Measurements from ENCODE around the gene PGD. TPM values are rescaled to one million over a fixed set of nuclear protein-coding genes. Genes with fewer than 3 reads are reported as not detected.
A peak's percentile ranks its signal among the peaks of the same experiment; 100 is the strongest.

PGD gene
- total and polyA plus RNA-seq, 2 experiments from 2014 or later, result 174 to 305 TPM

DNA sequence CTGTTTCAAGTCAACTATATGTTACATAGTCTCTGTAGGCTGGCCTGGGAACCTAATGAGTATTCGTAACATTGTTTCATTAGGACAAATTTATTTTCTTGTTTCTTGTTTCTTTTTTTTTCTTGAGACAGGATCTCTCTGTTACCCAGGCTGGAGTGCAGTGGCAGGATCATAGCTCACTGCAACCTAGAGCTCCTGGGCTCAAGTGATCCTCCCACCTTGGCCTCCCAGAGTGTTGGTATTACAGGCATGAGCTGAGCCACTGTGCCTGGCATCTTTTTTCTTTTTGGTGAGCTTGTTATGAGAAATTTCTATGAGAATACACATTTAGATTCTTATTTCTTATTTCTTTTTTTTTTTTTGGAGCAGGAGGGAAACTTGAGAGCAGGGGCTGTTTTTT is 38.2 kb downstream of the PGD start:
- H3K4me3 Mint-ChIP-seq, result no peak overlapping the region
- H3K4me3 ChIP-seq, result no peak overlapping the region
- peak overlapping the region; percentile 72 for H3K27ac ChIP-seq (ENCODE audit: low read depth)
- H3K4me1 ChIP-seq (ENCODE audit: insufficient read depth), result no peaks in the 10 kb centered on the region
- ATAC-seq (no peak), DNase-seq (ENCODE audit: low spot score) (no peak)
- no peaks in the 10 kb centered on the region; the same call in 1 of the 2 replicates for H4K20me1 ChIP-seq (replicated peaks; ENCODE audit: insufficient read depth)
- H3K9me2 ChIP-seq (ENCODE audit: insufficient read depth), result no peaks in the 10 kb centered on the region
- no peaks in the 10 kb centered on the region for H3K27me3 ChIP-seq (ENCODE audit: insufficient read depth)
- no peaks in the 10 kb centered on the region for H3F3A ChIP-seq (replicated peaks; ENCODE audit: low read depth)
- H3K4me2 ChIP-seq, result no peak overlapping the region
- no peak overlapping the region for H2AFZ ChIP-seq
- peaks cover 3% of the 10 kb centered on the region for H3K27me3 Mint-ChIP-seq (ENCODE audit: insufficient read depth, low read depth, poor library complexity)
- H3K36me3 ChIP-seq (ENCODE audit: insufficient read depth), result no peaks in the 10 kb centered on the region
- no peaks in the 10 kb centered on the region for H3K9me3 Mint-ChIP-seq
- no peak overlapping the region for H3K27ac Mint-ChIP-seq
- TF ChIP-seq EZH2phosphoT487 (IDR thresholded peaks at IDR 0.05; ENCODE audit: unreplicated experiment) (no peak), NANOG (IDR thresholded peaks at IDR 0.05; ENCODE audit: borderline replicate concordance) (no peak), POLR2AphosphoS5 (IDR thresholded peaks at IDR 0.05; ENCODE audit: low read depth) (no peak), ZNF331 (CRISPR knock-in tag; IDR thresholded peaks at IDR 0.05; ENCODE audit: low read depth) (no peak), ETS1 (IDR thresholded peaks at IDR 0.05) (no peak), CTCF (conservative IDR thresholded peaks at IDR 0.05; ENCODE audit: low read depth in 2 of 2) (no peak), CREB1 (CRISPR knock-in tag; IDR thresholded peaks at IDR 0.05; ENCODE audit: low read depth) (no peak), STAT1 (IDR thresholded peaks at IDR 0.05; ENCODE audit: unreplicated experiment) (no peak), JUNB (IDR thresholded peaks at IDR 0.05; ENCODE audit: unreplicated experiment) (no peak), EZH2 (IDR thresholded peaks at IDR 0.05; ENCODE audit: low read depth, unreplicated experiment) (no peak), REST (IDR thresholded peaks at IDR 0.05; ENCODE audit: unreplicated experiment) (no peak), ZNF114 (CRISPR knock-in tag; IDR thresholded peaks at IDR 0.05) (no peak)
- TF ChIP-seq, protein P1, sequence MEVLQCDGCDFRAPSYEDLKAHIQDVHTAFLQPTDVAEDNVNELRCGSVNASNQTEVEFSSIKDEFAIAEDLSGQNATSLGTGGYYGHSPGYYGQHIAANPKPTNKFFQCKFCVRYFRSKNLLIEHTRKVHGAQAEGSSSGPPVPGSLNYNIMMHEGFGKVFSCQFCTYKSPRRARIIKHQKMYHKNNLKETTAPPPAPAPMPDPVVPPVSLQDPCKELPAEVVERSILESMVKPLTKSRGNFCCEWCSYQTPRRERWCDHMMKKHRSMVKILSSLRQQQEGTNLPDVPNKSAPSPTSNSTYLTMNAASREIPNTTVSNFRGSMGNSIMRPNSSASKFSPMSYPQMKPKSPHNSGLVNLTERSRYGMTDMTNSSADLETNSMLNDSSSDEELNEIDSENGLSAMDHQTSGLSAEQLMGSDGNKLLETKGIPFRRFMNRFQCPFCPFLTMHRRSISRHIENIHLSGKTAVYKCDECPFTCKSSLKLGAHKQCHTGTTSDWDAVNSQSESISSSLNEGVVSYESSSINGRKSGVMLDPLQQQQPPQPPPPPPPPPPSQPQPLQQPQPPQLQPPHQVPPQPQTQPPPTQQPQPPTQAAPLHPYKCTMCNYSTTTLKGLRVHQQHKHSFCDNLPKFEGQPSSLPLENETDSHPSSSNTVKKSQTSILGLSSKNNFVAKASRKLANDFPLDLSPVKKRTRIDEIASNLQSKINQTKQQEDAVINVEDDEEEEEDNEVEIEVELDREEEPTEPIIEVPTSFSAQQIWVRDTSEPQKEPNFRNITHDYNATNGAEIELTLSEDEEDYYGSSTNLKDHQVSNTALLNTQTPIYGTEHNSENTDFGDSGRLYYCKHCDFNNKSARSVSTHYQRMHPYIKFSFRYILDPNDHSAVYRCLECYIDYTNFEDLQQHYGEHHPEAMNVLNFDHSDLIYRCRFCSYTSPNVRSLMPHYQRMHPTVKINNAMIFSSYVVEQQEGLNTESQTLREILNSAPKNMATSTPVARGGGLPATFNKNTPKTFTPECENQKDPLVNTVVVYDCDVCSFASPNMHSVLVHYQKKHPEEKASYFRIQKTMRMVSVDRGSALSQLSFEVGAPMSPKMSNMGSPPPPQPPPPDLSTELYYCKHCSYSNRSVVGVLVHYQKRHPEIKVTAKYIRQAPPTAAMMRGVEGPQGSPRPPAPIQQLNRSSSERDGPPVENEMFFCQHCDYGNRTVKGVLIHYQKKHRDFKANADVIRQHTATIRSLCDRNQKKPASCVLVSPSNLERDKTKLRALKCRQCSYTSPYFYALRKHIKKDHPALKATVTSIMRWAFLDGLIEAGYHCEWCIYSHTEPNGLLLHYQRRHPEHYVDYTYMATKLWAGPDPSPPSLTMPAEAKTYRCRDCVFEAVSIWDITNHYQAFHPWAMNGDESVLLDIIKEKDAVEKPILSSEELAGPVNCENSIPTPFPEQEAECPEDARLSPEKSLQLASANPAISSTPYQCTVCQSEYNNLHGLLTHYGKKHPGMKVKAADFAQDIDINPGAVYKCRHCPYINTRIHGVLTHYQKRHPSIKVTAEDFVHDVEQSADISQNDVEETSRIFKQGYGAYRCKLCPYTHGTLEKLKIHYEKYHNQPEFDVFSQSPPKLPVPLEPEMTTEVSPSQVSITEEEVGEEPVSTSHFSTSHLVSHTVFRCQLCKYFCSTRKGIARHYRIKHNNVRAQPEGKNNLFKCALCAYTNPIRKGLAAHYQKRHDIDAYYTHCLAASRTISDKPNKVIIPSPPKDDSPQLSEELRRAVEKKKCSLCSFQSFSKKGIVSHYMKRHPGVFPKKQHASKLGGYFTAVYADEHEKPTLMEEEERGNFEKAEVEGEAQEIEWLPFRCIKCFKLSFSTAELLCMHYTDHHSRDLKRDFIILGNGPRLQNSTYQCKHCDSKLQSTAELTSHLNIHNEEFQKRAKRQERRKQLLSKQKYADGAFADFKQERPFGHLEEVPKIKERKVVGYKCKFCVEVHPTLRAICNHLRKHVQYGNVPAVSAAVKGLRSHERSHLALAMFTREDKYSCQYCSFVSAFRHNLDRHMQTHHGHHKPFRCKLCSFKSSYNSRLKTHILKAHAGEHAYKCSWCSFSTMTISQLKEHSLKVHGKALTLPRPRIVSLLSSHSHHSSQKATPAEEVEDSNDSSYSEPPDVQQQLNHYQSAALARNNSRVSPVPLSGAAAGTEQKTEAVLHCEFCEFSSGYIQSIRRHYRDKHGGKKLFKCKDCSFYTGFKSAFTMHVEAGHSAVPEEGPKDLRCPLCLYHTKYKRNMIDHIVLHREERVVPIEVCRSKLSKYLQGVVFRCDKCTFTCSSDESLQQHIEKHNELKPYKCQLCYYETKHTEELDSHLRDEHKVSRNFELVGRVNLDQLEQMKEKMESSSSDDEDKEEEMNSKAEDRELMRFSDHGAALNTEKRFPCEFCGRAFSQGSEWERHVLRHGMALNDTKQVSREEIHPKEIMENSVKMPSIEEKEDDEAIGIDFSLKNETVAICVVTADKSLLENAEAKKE (CRISPR knock-in tag; IDR thresholded peaks at IDR 0.05), result no peak
- peaks cover 4% of the 10 kb centered on the region; the same call in 2 of the 3 replicates for H3K36me3 Mint-ChIP-seq (ENCODE audit: low read depth)
- no peaks in the 10 kb centered on the region for H3K4me1 Mint-ChIP-seq
- no peaks in the 10 kb centered on the region; the same call in 1 of the 2 replicates for H3K79me2 ChIP-seq (replicated peaks; ENCODE audit: insufficient read depth)

Measured in GM23338 (cell line).